Inflammatory macrophage treated with lipopolysaccharide for 4 hours (primary cell): Measurements from ENCODE around the gene ZBTB7C.

ENCODE experiments used
- DNase-seq: peaks from one replicate; pipeline ENCODE4 v3.0.0-alpha.2; 2020

Gene ZBTB7C

DNA sequence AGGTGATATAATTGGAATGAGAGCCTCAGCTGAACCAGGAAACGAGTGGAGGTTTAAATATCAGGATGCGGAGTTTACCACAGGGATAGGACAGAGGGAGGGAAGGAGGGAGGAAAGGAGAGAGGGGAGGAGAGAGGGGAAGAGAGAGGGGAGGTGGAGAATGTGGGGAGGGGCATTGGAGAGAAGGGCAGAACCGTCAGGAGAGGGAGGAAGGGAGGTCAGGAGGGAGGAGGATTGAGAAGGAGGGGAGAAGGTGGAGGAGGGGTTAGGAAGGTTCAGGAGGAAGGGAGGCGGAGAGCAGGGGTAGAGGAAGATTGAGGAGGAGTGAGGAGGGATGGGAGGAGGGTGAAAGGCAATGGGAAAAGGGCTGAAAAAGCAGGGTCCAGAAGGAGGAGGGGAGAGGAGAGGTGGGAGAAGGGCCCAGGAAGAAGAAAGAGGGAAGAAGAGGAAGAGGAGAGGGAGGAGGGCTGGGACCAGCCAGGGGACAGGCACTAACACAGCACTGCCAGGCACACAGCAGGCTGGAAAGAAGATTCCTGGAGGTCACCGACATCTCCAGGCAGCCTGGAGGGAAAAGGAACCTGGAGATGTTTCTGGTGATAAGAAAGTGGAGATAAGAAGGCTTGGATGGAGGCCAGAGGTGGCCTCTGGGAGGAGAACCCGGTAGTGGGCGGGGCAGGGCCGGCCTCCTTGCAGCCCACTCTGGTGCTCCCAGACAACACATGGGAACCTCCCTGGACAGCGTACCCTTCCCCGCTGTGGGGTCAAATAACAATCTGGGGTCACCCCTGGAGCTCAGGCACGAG is 302.0 kb downstream of the ZBTB7C start:
- no peak for DNase-seq

DNA sequence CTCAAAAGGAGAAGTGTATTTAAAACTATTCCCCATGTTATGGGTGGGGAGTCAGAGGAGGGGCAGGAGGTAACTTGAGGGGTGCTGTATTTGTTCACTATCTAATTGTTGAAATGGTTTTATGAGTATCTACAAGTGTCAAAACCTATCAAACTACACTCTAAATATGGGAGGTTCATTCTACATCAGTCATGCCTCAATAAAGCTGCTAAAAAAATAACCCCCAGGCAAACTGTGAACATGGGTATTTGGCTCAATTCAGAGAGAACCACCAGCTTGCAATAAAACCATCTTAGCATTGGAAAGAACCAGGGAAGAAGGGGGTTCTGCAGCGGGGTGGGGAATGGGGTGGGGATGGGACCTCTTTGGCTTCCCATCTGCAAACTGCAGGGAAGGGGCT is 302.7 kb downstream of the ZBTB7C start:
- no peak for DNase-seq

DNA sequence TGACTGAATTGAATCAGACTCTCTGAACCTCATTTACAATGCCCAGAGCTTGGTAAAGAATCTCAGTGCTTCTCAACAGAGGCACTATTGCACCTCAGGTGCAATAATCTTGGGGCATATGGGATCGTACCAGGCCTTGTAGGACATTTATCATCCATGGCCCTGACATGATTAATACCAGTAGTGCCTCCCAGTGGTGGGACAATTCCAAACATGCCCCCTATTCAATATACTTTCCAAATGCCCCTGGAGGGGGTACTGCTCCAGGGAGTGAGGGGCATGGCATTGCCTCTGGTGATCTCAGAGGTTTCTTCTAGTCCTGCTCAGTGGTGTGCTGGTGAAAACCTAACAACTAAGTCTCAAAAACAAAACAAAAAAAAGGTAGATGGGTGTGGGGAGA is 303.9 kb downstream of the ZBTB7C start:
- DNase-seq, result no peak

DNA sequence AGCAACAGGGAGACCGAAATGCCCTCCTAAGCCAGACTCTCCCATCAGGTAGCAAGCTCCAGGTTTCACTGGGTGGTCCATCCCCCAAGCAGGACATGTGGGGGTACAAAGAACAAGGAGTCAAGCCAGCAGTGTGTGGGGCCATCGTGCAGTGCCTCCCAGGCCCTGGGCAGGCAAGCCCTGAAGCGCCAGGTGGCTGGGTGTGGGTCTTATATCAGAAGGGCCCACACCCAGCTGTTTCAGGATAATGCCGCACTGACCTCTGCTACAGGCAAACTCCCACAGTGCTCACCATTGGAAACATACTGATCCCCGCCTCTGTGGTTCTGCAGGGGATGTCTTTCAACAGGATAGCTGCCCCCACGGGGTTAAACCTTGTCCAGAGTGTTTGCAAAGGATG is 304.5 kb downstream of the ZBTB7C start:
- no peak for DNase-seq

DNA sequence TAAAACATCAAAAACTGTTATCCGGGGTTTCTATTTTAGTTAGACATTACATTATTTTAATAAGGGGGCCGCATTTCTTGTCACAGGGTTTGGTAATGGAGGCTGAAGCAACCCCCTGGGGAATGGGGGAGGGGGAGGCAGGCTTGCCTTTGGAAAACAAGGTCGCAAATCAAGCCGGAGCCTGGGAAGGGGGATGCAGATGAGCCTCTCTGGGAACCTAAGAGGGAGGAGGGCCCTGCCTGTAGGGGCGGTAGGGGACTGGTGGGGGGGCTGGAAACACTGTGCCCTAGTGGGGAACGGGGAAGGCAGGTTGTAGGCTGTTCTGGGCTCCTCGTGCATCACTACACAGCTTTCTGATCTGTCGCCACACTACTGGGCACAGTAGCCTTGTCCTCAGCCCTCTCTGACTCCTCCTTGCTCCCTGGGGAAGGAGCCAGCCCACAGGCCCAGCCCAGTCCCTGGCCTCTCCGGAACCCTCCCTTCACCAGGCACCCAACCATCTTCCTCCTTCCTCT is 308.5 kb downstream of the ZBTB7C start:
- DNase-seq, result no peak

DNA sequence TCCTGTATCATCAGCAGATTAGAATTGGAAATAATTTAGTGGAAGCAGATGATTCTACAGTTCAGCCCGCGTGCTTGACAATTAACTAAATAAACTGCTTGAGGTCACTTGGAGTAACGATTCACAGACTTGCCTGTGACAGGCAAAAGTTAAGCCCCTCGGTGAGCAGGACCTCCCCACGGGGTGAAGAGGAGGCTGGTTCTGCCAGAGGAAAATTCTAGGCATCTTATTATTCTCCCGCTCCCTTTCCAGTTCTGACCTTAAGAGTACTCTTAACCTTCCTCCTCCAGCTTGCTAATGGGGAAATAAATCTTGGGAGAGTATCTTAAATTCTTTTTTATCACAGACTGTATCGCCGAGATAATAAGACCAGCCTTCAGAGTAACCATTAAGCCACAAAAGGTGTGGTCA is 309.0 kb downstream of the ZBTB7C start:
- DNase-seq, result no peak

DNA sequence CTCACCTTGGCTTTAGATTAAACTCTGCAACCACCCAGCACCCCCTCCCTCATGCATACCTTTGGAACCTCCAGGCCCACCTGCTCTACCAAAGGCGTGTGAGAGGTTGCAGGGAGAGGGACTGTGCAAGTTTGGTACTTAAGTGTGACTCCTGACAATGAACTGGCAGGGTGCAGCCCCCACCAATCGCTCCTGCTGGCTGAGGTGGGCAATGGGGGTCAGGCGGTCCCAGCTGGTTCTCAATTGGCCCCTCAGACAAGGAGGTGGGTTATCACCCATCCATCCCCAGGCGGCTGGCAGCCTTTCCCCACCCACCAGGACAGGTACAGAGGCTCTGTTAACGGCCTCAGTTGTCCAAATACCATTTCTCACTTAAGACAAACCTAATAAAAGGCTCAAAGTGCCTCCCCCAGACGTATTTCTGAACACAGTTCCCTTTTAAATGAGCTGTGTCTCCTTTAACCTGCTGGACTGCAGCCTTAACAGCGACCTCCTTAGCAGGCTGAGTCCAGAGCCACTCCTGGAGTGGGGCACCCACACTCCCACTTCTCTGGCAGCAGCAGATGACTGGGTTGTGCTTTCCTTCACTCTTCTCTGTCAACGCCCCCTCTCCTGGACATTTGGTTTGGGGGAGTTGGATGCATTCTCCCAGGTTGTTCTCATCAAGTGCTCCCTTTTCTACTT is 309.6 kb downstream of the ZBTB7C start:
- DNase-seq, result no peak

DNA sequence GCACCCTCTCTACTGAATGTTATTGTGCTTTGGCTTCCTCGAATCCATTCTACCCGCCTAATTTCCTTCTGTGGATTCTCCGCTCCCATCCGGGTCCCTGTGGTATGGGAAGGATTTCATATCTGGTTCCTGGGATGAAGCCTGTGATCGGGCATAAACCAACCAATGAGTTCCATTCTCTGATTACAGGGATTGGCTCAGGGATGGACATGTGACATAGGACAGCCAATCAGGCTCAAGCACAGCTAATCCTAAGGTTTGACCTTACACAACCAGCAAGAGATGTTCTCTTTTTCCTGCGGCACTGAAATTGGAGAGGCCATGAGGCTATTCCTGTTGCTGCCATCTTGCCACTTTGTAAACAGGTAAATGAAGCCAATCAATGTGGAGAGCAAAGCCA is 310.6 kb downstream of the ZBTB7C start:
- no peak for DNase-seq

DNA sequence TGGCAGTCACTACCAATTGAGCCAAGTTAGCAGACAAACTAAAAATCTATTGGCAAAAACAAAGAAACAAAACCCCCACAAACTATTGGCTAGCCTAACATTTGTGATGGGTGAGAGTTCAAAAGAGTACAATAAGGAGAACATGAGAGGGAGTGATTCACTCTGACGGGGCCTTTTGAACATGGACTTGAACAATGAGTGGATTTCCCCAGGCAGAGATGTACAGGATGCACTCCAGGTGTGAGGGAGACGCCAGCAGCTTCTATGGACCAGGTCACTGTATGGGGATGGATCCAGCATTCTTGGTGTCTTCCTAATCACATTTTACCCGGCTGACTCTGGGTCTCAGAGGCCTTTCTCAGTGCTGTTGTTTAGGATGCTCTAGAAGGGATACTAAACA is 311.2 kb downstream of the ZBTB7C start:
- DNase-seq, result no peak

DNA sequence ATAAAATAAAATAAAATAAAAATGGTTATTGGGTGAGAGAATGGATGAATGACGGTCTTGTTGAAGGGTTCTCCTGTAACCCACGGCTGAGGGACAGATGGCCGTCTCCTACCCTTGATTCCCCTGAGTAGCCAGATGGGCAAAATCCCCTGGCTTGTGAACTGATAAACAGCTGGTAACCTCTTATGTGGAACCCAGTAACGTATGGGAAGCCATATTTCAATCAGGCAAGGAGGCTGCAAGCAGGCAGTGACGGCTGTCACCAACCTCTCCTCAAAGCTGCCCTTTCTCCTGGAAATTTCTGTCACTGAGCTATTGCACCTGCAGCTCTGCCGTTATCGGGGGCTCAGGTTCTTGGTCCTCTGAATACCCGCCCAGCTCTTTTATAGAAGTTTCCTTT is 313.5 kb downstream of the ZBTB7C start:
- no peak for DNase-seq

DNA sequence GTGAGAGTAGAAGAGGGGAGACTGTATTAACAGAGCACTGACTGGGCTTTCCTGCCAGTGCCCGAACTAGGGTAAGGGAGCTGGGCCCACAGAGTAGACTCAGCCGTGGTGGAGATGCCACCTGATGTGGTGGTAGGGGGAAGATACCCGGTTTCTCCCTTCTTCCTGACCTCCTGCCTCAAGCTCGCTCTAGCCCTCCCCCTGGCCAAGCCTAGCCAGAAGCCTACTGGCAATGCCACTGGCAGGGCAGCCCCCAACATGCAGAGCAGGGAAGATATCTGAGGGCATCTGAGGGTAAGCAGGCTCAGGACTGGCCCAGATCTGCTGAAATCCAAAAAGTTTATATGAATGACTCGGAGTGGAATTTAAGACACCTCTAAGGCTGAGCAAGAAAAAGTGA is 316.1 kb downstream of the ZBTB7C start:
- no peak for DNase-seq

DNA sequence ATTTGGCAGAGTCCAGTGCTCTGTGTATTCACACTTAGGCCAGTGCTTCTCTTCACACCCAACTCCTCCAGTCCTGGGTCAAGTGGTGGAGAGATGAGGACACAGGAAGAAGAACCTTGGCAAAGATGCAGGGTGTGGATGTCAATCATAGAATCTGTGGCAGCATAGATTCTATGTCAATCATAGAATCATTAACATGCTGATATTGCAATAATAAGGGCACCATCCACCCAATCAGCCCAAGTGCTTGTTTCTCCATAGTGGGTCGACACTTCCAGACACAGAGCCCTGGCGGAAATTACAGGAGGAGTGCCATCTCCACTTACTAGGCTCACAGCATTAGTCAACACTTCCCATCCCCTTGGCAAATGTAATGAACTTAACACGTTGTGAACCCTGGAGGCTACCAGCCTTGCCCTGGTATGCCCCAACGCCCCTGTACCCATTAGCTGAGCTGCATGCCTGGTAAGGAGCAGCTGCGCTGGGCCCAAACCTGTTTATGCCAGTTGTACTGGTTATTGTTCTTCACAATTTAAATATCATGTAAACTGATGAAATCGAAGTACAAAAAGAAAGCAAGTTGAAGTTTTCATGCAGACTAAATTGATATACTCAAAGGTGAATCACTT is 317.2 kb downstream of the ZBTB7C start:
- DNase-seq, result no peak

DNA sequence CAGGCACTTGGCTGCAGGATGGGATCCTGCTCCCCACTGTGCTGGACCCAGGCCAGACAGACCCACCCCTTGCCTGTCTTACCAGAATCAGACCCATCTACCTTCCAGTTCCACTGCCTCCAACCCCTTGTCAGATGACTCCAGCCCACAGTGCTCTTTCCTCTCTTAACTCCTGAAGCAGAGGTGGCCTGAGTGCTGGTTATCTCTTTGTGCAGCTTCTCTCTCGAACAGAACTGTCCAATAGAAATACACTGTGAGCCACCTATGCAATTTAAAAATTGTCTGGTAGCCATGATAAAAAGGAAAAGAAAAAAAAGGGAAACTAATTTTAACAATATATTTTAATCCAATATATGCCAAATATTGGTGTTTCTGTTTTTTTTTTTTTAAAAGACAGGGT is 318.5 kb downstream of the ZBTB7C start:
- no peak for DNase-seq

DNA sequence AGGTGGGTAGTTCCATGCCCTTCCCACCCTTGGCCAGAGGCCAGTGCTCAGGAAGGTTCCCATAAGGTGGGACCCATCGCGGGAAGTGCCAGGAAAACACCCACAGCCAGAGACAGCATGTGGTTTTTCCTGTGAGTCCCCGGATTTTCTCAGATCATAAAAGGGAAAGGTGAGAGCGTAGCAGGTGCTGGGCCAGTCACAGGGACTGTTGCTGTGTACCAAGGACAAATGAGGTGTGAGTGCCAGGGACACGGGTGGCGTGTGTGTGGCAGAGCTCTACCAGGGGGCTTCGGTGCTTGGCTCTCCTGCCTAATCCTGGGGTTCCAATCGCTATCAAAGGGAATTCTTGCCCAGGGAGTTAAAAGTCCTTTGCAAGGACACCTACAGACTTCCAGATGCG is 319.2 kb downstream of the ZBTB7C start:
- no peak for DNase-seq

DNA sequence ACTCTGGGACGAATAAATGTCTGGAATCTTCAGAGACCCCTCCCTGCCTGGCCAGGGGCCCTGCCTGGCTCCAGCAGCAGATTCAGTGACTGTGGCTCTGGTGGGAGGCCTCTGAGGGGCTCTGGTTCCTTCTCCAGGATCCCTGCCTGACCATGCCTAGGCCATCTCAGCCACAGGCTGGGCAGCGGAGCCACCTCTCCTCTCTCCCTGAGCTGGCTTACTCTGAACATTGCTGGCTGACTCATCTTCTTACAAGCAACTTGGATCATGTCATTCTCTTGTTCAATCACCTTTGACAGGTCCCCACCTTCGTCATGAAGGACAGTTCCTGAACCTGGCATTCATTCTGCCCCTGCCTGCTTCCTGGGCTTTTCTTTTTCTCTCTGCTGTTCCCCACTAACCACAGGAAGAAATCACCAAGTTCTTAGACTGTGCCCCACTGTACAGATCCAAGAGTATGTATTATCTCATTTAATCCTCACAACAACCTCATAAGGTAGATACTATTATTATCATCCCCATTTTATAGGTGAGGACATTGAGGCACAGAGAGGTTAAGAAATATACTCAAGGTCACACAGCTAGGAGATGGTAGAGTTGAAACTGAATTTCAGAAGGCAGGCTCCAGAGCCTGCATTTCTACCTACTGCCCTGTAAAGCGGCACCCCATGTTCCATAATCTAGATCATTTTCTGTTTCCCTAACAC is 323.2 kb downstream of the ZBTB7C start:
- no peak for DNase-seq

DNA sequence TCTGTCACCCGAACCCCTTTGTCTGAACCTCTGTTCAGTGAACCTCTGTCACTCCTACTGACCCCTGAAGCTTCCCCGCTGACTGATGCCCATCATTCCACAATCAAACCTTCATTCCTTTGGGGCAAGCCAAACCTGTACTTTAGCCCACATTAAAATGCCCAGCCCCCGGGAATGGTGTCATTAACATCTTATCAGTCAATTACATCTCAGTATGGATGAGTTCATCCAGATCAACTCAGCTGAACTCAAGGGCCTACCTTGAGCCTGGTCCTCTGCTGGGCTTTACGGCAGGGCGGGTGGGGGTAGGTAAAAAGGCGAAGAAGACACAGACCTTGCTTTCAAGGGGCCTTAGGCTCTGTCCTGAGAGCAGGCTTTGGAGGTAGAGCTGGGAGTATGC is 324.3 kb downstream of the ZBTB7C start:
- no peak for DNase-seq

DNA sequence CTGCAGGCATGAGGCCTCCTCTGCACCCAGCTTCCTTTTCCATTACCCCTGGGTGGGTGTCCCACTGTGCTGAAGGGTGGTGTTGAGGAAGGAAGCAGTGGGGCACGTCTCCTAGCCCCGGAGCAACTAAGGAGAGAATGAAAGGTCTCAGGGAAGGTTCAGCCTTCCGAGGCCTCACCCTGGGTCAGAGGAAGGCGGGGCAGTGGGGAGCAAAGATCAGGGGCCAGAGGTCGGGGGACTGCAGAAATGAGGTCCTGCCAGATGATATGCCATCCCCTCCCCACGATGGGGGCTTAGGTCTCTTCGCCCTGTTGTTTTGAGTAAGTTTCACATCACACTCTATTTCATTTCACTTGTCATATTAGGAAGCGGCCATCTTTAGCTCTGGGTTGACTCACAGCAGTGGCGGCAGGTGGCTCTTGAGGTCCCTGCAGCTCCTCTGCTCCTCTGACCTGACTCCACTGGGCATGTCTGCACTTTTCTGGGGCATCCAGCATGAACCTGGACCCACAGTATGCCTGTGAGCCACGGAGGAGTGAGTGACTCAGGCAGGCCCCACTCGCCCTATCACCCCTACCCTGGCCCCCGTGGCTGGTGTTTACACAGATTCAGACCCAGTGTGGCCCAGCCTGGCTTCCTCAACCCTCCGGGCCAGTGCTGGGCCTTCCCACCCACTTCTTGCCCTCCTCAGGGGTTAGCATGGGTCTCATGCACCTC is 325.0 kb downstream of the ZBTB7C start:
- no peak for DNase-seq

DNA sequence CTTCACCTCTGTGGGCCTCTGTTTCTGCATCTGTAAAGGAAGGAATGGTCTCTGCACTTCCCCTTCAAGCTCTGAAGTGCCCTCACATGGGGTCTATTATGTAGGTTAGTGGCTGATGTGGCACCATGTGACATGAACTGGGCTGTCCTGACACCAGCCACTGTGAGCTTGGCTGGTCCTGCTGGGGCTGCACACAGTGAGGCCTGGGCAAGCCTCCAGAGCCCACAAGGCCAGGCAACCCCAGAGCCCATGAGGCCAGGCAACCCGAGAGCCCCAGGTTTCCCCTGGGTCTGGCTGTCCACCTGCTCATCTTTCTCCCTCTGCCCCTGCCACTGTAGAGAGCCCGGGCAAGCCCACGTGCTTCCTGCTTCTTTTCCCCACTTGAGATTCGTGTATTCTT is 328.6 kb downstream of the ZBTB7C start:
- no peak for DNase-seq

DNA sequence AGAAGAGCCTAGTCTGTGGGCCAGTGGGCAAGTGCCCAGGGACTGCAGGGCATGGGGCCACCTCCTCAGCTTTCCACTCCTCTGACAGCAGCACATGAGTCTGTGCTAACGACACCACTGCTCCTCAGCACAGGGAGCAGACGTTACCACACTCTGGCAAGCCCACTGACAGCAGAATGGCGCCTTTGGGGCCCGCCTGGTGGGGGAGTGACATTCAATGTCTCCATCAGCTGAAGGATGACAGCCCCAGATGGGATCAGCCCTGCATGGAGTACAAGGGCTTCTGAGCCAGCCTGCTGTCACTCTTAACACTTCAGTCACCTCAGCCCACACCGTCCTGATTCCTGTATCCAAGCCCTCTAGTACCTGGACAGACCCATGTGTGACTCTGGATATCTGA is 329.3 kb downstream of the ZBTB7C start:
- DNase-seq, result no peak

DNA sequence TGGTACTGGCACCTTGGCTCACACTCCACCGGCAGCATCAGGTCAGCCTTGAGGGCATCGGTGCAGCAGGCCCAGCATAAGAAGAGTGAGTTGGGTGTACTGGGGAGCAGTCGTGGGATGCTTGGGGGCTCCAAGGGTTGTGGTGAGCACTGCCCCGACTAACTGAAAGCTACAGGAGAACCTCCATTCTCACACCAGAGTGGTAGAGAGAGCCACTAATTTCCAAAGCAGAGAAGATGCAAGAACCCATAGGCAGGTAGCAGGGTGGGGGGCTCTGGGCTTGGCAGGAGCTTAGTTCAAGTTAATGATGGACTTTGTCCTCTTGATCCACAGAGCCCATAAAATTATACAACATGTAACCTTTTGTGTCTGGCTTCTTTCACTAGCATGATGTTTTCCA is 330.7 kb downstream of the ZBTB7C start:
- DNase-seq, result no peak

DNA sequence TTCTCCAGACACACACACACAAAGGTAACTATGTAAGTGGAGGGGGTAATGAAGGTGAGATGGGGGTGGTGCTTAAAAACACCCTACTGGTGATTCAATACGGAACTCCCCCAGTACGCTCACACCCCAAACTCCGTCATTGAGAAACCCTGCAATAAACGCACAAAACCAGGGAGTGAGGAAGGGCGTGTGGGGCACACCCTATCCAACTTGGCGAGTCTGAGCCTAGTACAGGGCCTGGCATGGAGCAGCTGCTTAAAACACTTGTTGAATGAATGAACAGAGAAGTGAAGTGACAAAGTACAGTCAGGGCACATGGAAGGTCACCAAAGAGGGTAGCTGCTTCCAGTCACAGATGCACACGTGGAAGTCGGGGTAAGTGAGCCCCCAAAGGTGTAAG is 331.9 kb downstream of the ZBTB7C start:
- DNase-seq, result no peak

DNA sequence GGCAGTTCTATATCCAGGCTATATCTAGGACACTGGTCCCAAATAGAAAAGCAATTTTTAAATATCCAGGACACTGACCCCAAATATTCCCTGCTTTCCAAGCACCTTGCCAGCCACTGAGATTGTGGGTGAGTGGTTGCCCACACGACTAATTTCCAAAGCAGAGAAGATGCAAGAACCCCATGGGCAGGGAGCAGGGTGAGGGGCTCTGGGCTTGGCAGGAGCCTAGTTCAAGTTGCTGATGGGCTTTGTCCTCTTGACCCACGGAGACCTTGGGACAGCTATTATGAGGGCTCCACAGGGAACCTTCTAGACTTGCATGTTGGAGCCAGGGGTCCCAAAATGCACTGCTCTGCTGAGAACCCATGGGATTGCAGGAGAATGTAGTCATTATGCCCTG is 332.7 kb downstream of the ZBTB7C start:
- no peak for DNase-seq

DNA sequence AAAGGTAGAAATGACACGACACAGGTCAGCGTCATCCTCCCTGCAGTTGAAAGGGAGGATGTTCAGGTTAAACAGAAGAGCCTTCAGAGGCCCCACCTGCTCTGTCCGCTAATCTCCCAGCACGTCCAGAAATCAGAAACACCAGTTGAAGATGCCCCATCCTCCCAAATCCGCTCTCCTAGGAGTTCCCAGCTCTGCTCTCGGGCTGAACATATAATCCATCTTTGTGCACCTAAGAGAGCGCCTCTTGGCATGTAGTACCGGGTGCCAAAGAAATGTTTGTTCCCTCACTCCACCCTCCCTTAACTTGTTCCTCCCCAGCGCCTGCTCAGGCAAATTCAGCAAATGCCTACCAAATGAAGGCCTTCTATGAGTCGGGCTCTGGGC is 333.5 kb downstream of the ZBTB7C start:
- no peak for DNase-seq
